IPS-NIHi11 (cell line): ENCODE results near the gene ZSCAN1.
"Not testable (repeated sequence)": the region's sequence is repeated elsewhere in the genome, so short reads cannot be mapped to it uniquely, and the experiment has no call there.

ENCODE experiments used
- DNase-seq: peaks from one replicate; pipeline ENCODE4 v3.0.0; 2012; ENCODE audit warnings: mixed read lengths, low spot score

Gene ZSCAN1, protein sequence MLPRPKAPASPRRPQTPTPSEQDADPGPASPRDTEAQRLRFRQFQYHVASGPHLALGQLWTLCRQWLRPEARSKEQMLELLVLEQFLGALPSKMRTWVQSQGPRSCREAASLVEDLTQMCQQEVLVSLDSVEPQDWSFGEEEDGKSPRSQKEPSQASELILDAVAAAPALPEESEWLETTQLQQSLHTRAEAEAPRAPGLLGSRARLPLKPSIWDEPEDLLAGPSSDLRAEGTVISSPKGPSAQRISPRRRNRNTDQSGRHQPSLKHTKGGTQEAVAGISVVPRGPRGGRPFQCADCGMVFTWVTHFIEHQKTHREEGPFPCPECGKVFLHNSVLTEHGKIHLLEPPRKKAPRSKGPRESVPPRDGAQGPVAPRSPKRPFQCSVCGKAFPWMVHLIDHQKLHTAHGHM

DNA sequence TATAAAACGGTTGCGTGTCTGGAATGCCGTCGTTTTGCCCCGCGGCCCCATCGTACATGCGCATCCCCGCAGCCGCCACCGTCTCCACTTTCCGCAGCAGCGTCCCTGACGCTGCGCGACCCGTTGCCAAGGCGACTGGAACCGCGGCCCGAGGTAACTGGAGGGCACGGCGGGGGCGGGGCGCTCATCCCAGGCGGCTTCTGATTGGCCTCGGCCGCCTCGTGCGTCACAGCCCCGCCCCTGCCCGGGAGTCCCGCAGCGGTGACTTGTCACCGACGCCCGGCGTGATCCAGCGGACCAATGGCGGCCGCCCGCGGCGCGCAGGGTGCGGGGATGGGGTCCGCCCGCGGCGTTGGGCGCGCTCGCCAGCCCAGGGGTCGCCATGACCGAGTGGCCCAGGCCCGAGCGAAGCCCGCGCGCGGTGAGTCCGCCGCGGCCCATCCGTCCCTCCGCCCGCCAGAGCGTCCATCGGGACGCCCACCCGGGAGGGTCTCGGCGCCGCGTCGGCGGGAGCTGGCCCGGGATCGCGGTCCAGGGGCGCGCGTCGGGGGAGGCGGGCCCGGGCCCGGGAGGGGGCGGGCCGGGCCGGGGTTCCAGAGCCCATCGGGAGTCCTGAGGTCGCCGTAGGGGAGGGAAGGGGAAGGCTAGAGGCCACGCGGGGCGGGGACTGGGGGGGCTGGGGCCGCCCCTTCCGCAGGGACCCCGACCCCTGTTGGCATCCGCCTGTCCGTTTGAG, at the start of gene ZSCAN1:
Gene ZSCAN1 (plus strand): TSS at position 285 of the 736 bp plus-strand sequence. CDS start 3,812 bp downstream, outside the sequence.
- peak; percentile 86 for DNase-seq

DNA sequence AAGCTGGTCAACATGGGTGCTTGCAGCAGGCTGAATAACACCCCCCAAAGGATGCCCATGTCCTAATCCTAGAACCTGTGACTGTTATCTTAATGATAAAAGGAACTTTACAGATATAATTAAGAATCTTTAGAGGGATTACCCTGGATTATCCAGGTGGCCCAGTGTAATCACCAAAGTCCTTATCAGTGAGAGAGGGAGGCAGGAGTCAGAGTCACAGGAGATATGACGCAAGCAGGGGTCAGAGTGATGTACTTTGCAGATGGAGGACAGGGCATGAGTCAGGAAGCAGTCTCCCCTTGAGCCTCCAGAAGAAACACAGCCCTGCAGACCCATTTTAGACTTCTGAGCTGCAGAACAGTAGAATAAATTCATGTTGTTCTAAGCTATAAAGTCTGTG, 41.0 kb upstream of the ZSCAN1 start:
- no peak for DNase-seq

- no peak for DNase-seq
Observed at GRCh38 chr19:58000677-58001076, 33.1 kb upstream of the ZSCAN1 start.

GRCh38 chr19:58001895-58002369, 31.9 kb upstream of the ZSCAN1 start:
- DNase-seq: no peak

GRCh38 chr19:58002384-58003173, 31.2 kb upstream of the ZSCAN1 start, which contains the start of gene ZNF606:
Gene ZNF606, minus strand, starts transcription at chr19:58002820. Its CDS starts 1,501 bp downstream, at chr19:58001319.
- peak; percentile 96 for DNase-seq

- DNase-seq: no peak
Observed at GRCh38 chr19:58003174-58003828, 30.5 kb upstream of the ZSCAN1 start.

DNA sequence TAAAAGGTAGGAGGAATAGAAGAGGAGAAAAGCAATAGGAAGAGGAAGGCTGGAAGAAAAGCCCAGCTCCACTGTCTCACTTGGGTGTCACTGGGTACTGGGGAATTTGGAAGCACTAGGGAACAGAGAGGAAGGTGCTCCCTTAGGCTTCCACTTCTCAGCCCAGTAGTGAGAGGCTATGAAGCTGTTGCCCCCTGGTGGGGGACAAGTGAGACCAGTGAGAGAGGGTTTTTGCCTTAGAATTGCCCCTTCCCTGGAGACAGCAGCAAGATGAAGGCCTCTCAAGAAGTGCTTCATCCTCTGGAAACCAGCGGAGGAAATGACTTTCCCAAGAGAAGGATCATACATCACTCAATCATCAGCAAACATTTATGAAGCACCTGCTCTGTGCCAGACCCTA, 26.5 kb upstream of the ZSCAN1 start:
- DNase-seq: no peak

- not testable (repeated sequence) for DNase-seq
Observed at GRCh38 chr19:58008877-58009276, 24.9 kb upstream of the ZSCAN1 start.

DNA sequence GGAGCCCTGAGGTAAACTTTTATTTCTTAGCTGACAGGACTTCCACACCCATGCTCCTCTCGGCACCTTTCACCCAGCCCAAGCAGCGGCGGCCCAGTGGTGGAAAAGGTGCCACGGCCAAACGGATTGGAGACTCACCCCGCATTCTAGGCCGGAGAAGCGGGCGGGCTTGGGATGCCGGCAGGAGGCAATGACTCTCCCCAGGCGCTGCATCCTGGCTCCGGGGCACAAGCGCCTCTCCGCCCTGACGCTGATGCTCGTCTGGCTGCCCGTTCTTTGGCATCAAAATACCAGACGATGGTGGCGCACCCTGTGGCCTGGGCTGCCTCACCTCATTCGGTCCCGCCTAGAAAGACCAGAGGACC, 24.5 kb upstream of the ZSCAN1 start:
- DNase-seq: no peak

DNA sequence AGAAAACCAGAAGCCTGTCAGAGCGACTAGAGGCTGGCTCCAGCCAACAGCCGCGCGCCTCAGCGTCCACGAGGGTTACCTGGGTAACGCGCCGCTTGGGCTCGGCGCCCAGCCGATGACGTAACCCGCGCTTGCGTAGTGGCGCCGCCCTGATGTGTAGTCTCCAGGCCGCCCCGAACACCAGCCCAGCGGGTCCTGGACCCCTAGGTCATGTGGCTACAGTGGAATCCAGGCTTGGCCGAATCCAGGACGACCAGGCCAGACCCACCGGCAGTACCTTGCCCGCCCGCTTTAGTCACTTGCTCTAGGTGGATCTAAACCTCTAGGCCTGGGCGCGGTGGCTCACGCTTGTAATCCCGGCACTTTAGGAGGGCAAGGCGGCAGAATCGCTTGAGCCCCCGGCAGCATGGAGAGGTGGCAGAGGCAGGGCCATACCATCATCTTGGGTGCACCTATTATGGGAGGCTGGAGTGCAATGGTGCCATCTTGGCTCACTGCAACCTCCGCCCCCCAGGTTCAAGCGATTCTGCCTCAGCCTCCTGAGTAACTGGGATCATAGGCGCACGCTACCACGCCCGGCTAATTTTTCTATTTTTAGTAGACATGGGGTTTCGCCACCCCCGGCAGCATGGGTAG, 24.0 kb upstream of the ZSCAN1 start:
- peak; percentile 86 for DNase-seq

- DNase-seq: no peak
Observed at GRCh38 chr19:58010507-58010906, 23.3 kb upstream of the ZSCAN1 start.

DNA sequence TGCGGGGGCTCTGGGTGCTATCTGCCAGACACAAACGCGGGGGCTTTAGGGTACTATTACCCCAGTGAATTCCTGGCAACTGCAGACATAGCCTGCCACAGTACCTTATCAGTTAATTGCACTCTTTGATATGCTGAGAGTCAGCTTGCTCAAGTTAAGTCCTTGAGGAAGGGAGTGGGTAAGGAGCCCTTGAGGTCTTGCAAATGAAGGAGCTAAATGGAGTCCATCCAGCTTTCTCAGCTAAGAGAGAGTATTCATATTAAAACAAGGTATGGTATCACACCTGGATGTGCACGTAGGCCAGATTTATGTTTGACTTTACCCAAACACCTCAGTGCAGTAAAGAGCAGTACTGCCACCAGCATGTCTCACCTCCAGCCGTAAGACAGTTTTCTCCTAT, 19.7 kb upstream of the ZSCAN1 start:
- no peak for DNase-seq

GRCh38 chr19:58020129-58020528, 13.7 kb upstream of the ZSCAN1 start:
- DNase-seq: no peak

GRCh38 chr19:58021541-58022282, 12.1 kb upstream of the ZSCAN1 start:
- peak; percentile 81 for DNase-seq

DNA sequence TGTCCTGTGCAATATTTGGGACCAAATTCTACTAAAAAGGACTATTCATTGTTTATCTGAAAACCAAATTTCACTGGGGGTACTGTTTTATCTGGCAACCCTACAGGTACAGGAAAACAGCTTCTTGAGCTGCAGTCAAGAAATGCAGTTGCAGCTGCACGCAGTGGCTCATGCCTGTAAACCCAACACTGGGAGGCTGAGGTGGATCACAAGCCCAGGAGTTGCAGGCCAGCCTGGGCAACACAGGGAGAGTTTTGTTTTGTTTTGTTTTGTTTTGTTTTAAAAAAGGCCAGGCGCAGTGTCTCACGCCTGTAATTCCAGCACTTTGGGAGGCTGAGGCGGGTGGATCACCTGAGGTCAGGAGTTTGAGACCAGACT, 11.6 kb upstream of the ZSCAN1 start:
- DNase-seq: no peak

DNA sequence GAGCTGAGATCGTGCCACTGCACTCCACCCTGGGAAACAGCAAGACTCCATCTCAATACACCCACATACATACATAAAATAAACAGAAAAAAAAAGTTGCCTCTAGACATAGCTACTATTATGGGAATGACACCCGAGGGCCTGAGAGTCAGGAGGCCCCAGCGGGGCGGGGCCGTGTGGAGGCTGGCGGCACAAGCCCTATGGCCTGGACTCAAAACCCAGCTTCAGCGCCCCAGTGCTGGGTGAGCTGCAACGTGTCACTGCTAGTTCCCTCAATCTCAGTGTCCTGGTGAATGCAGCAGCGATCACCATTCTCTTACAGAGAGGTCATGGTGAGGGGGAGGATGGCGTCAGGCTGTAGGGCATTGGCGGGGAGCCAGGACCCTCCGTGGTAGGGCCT, 9.2 kb upstream of the ZSCAN1 start:
- no peak for DNase-seq

DNA sequence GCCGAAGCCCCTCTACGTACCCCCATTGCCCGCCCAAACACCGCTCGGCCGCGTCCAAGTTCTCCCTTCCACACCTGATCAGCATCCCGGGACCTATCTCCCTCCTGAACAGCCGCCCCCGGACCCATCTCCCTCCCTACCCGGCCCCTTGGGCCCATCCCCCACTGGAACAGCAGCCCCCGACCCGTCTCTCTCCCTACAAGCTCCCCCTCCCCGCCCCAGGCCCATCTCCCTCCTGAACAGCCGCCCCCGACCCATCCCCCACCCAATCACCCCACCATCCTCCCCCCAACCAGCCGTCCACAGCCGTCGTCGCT, 610 bp downstream of the ZSCAN1 start:
- peak; percentile 32 for DNase-seq

DNA sequence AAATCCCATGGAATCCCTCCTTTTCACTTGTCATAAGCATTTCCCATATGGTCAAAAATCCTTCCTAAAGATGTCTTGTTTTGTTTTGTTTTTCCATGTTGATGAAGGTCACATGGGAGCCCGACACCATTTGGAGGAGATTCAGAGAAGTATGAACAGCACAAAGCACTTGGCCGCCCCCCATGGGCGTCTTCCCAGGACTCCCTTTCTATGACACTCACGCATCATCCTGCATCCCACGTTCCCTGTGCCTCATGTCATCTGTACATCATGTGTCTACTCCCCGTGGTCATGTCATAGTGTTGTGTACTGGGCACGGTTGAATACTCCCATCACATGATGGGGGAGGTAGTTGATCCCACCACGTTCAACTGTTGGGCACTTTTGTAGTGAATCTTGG, 2.0 kb downstream of the ZSCAN1 start:
- DNase-seq: no peak

GRCh38 chr19:58037927-58038687, 4.3 kb downstream of the ZSCAN1 start:
- no peak for DNase-seq

DNA sequence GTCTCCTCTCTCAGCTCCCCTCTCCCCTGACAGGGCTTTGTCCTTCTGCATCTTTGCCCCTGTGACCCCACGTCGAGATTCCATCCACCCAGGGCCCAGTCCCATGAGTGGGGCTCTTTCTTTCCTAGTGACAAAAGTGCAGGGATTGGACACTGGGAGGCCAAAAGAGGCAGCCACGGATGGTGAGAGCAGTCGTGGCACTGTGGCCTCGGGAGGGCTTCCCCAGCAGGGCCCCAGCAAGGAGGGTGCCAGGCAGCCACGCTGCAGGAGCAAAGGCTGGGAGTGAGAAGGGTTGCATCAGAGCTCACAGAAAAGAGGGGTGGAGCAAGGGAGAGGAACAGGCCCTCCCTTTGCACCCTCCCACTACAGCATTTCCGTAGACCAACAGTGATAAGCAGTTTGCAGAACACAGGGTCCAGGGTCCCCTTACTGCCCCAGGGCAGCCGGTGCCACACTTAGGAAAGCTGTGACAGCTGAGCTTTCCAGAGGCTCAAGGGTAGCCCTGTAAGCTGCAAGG, 4.9 kb downstream of the ZSCAN1 start:
- DNase-seq: no peak
